Measurements from ENCODE around the gene DISP3.

DNA sequence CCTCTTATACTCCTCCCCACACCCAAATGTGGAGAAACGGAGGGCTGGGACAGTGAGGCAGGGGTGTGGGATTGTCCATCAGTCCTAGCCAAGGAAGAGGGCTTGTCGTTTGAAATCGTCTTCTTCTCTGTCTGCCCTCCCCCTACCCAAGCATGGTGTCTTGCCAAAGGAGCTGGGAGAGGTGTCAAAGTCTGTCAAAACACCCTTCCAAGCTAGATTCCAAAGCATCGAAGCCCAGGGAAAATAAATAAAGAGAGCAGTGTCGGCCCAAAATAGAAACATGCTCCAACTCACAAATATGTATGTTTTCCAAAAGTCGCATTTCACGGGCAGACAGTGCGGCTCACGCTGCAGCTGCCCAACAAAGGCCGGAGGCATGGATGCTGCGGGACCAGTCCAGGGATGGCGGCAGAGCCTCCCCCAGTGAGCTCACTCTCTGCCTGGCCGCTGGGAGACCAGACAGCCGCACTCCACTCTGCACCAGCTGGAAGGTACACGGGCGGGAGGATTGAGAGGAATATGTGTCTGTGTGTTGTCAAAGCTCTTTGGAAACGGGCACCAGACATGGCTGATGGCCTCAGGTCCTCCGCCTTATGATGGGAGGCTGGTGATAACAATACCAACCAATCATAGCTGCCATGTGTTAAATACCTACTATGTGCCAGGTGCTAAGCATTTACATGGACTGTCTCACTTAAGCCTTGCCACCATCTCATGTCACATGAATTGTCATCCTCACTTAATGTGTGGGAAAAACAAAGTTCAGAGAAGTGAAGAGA, 3.9 kb downstream of the DISP3 start:
- no peak for TF ChIP-seq EZH2 (IDR thresholded peaks at IDR 0.05)
- TF ChIP-seq FOXP2 (optimal IDR thresholded peaks at IDR 0.05; ENCODE audit: control extremely low read depth, extremely low read length, insufficient read depth) = no peak
- no peak for TF ChIP-seq POLR2AphosphoS5 (IDR thresholded peaks at IDR 0.05; ENCODE audit: borderline replicate concordance, low read depth, low read length)

Measured in SK-N-MC (cell line).